HG03469 (cell line): ENCODE data around the gene TH.
"Not testable (repeated sequence)": the region's sequence is repeated elsewhere in the genome, so short reads cannot be mapped to it uniquely, and the experiment has no call there.

Experiments used
- ATAC-seq: cut with Tn5 transposase; IDR thresholded peaks from one replicate; pipeline ENCODE4 v1.9.1; 2021; ENCODE audit warnings: mild to moderate bottlenecking, moderate library complexity, moderate number of reproducible peaks; ENCODE audit not compliant: unreplicated experiment

The TH gene

GRCh38 chr11:2179516-2179915 lies 7.9 kb upstream of the TH start:
- ATAC-seq, result no peak

DNA sequence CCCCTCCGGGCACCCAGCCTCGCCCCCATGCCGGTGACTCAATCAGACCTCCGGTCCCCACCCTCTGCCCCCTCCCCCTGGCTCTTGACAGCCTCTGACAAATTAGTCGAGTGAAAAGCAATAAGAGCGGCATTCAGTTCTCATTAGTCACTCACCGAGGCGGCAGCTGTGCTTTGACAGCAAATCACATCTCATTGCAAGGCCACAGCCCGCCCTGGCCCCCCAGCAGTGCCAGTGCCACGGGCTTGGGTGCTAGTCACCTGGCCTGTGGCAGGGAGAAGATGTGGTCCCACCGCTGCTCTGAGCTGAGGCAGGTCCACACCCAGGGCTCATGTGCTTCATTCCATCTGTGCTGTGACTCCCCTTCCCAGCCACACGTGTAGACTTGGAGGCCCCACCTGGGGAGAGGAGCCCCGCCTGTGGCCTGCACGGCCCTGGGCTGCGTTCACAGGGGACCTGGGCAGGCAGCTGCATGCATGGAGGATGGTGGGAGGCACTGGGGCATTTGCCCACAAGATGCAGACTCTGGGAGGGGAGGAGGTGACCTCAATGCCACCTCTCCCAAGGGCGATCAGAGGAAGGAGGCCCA lies 7.4 kb upstream of the TH start:
- no peak for ATAC-seq

- ATAC-seq, result not testable (repeated sequence)
Observed at GRCh38 chr11:2178055-2178773, 6.6 kb upstream of the TH start.

DNA sequence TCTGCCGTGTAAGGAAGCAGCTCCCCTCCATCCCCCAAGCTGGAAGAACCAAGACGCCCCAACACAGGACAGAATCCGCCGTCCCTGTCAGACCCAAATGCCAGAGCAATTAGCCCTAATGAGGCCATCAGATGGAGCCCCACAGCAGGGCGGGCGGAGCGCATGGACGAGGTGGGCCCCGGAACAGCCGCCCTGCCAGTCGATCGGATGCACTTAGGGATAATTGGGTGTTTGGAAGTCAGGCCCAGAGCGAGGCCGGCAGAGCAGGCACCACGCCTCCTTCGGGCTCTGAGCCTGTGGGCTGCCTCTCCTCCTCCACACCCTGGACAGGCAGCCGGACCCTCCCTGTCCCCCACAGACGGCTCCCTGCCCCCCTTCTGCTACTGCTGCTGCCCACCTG lies 5.5 kb upstream of the TH start:
- no peak for ATAC-seq

DNA sequence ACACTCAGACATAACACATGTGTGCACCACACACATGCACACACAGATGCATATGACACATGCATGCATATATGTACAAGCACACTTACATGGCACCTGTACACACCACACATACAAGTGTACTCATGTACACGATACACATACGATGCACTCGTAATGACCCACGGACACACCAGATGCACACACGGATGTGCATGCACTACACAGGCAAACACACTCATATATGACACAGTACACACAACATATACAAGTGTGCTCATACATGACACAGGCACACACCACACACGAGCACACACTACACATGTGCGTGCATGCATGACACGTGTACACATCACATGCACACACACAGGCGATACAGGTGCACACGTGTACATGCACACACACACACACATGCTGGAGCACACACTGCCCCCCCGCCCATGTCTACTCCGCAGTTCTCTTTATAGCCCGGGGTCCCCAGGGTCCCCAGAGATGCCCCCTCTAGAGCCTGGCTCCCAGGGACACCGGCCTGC lies 4.8 kb upstream of the TH start:
- no peak for ATAC-seq

GRCh38 chr11:2175659-2176058 lies 4.0 kb upstream of the TH start:
- ATAC-seq, result no peak

GRCh38 chr11:2174361-2174760 lies 2.7 kb upstream of the TH start:
- no peak for ATAC-seq

GRCh38 chr11:2173761-2174160 lies 2.1 kb upstream of the TH start:
- no peak for ATAC-seq

DNA sequence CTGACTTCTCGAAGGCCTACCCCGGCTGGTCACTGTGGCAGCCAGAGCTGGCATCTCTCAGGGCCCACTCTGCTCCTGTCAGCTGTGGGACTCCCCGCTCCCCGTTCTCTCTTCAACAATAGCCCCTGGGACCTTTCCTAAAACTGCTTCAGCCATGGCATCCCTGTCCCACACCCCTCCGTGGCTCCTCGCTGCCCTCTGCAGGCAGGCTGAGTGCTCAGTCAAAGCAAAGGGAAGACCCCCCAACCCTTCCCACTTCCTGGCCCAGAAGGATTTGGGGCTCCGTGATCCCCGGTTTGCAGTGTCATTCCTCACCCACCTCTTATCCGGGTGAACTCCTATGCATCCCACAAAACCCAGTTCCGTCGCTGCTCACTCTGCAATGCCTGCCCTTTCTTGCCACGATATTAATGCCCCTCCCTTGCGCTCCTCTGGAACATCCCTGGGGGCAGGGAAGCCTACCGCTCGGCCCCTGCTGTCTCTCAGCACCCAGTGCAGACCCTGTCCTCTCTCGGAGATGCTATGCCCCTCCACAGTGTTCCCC lies 1.6 kb upstream of the TH start:
- ATAC-seq, result no peak

GRCh38 chr11:2172676-2173075 lies 1.1 kb upstream of the TH start:
- no peak for ATAC-seq

- ATAC-seq, result no peak
Observed at GRCh38 chr11:2169626-2170570, 1.7 kb downstream of the TH start.

GRCh38 chr11:2169005-2169378 lies 2.6 kb downstream of the TH start:
- no peak for ATAC-seq

DNA sequence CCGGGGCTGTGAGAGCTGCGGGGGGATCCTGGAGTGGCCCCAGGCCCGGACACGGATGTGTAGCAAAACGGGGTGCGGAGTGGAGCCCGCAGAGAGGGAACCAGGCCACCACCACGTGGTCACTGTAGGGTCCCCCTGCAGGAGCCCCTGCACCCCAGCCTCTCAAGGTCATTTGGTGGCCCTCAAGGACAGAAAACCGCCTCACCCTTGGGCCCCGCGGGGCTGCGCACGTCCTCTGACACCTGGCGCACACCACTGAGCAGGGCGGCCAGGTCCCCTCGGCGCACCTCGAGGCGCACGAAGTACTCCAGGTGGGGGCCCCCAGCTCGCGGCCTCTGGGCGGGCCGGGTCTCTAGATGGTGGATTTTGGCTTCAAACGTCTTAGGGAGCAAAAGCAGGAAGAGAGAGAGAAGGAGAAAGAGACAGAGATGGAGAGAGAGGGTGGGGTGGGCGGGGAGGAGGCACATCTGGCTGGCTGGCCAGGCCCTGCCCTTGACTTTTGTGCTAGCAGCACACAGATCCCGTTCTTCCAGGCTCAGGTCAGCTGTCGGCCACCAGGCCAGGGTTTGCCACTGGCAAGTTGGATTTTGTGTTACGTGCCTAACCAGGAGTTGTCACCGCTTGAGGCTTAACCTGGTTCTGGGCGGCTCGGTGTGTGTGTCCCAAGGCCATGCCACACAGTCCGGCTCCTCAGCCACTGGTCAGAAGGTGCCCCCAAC lies 3.2 kb downstream of the TH start:
- no peak for ATAC-seq

DNA sequence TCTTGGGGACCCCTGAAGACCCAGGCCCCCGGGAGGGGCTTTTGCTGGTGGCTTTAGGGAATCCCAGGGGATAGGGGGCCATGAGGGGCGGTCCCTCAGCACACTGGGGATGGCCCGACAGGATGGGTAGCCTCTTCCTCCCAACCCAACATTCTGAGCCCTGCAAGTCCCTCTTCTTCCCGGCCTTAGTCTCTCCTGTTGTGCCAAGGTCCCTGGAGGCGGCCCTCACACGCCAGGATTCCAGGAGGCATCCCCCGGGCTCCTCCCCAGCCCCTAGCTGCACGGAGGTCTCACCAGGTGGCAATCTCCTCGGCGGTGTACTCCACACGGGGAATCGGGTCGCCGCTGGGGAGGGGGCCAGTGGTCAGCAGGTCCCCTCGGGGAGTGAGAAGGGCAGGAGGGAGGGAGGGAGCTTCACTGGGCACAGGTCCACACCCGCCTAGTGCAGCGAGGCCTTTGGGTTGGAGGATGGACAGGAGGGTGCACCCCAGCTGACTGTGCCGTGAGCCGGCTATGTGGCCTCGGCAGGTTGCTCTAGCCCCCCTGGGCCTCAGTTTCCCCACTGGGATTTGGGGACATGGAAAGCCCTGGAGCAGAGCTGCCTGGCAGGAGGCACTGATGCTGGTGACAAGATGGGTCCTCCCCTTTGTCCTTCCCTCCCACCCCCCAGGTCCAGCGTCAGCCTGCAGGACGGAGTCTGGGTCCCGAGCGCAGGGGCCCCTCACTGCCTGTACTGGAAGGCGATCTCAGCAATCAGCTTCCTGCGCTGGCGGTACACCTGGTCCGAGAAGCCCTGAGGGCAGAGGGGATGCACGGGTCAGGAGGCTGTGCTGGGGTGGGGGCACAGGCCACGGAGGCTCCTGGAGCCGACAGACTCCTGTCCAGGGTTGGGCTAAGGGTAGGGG lies 4.2 kb downstream of the TH start:
- no peak for ATAC-seq

DNA sequence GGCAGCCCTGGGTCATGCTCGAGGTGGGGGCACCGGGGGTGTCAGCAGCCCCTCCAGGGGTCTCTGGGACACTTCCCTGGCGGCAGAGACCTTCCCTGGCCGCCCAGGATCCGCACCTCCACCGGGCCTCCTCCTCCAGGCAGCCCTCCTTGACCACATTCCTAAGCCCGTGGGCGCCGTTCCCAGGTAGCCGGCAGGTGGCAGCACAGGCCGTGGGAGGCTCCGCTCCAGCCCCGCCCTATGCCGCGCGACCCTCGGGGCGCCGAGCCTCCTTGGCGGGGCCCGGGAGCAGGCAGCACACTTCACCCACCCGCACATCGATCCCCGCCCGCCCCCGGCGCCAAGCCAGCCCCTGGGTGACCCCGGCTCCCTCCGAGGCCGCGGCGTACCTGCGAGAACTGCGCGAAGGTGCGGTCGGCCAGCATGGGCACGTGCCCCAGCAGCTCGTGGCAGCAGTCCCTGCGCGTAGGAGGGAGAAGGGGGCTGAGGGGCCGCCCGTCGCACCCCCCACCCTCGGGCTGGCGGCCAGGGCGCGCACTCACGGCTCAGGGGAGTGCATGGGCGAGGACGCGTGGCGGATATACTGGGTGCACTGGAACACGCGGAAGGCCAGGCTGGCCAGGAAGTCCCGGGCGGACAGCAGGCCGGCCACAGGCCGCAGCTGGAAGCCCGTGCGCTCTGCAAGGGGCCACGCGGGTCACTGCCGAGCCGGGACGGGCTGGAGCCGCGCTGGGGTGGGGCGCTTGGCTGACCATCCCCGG lies 5.3 kb downstream of the TH start:
- no peak for ATAC-seq

DNA sequence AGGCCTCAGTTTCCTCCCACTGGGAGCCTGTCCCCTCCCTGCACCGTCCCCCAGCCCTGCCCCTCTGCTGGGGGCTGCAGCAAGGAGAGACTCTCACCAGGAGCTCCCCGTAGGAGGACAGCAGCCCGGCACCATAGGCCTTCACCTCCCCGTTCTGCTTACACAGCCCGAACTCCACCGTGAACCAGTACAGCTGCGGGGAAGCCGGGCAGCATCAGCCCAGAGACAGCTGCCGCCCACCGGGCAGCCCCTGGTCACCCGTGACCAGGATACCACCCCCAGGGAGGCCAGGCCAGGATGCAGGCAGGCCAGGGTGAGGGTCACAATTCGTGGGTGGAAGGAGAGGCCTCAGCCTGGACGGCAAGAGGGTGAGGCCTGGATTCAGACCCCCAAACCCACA lies 6.0 kb downstream of the TH start:
- ATAC-seq, result no peak

GRCh38 chr11:2164861-2165555 lies 6.6 kb downstream of the TH start:
- ATAC-seq, result no peak

DNA sequence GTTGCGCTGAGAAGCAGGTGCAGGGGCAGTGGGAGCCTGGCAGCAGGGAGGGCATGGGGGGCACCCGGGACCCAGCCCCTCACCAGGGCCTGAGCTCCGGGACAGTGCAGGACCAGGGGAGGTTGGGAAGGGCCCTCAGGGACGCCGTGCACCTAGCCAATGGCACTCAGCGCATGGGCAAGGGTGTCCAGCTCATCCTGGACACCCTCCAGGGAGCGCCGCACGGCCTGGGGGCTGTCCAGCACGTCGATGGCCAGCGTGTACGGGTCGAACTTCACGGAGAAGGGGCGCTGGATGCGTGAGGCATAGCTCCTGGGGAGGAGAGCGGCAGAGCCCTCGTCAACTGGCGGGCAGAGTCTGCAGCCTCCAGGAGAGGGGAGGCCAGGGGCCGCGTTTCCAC lies 7.5 kb downstream of the TH start:
- ATAC-seq, result no peak
